ENCODE measurements around the gene SIGLEC15.

DNA sequence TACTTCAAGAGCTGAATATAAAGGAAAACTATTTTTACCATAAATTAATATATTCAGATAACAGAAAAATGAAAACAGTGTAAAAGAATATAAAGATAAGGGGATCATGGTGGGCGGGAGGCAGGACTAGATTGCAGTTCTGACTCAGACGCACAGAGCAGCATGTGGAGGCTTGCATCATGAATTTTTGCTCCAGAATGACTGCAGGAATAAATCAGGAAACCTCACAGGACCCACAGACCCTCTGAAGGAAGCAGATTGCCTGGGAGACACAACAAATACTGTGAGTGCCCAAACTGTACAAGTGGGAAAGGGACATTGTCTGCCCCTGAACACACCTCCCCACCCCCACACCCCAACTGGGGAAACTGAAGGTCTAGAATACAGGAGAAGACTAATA lies 19.2 kb upstream of the SIGLEC15 start:
- TF ChIP-seq CTCF (IDR thresholded peaks at IDR 0.05; ENCODE audit: low read depth, low read length) (no peak), POLR2A (IDR thresholded peaks at IDR 0.05; ENCODE audit: extremely low read depth, insufficient read length) (no peak), MAX (IDR thresholded peaks at IDR 0.05; ENCODE audit: low read depth, low read length) (no peak), MYC (IDR thresholded peaks at IDR 0.05; ENCODE audit: low read depth, low read length) (no peak)

Measured in NB4 (cell line).